ENCODE measurements around the gene SPSB2.
A peak's percentile ranks its signal among the peaks of the same experiment; 100 is the strongest.
"Not testable (repeated sequence)": the region's sequence is repeated elsewhere in the genome, so short reads cannot be mapped to it uniquely, and the experiment has no call there.

SPSB2 gene

GRCh38 chr12:6869049-6870021 is 3.8 kb downstream of the SPSB2 start:
- peak; percentile 96 for DNase-seq

- peak; percentile 26 for DNase-seq
Measured at GRCh38 chr12:6868211-6869048, 4.7 kb downstream of the SPSB2 start.

GRCh38 chr12:6867413-6868210 is 5.5 kb downstream of the SPSB2 start, which contains the start of gene TPI1:
TSS of gene TPI1 (plus strand) at chr12:6867531. CDS start at chr12:6867567, 36 bp downstream.
- peak; percentile 92 for DNase-seq

DNA sequence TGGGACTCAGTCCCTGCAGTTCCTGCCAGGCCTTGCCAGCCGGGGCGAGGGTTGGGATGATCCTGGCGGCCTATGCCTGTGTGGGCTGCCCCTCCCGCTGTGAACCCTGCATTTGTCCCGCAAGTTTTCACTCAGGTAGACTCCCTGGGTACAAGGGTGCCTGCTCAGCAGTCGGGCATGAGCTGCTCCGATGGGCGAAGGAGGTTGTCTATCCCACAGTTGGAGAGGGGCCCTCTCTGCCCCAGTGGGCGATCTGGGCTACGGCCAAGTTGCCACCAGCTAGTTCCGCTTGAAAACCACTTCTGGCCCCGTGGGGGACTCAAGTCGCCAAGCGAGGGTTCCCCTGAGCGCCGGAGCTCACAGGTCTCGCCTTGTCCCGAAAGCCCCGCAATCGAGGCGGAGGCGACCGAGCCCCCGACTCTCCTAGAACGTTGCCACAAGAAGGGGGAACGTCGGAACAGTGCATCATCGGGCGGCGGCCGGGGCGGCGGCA is 6.1 kb downstream of the SPSB2 start:
- no peak for DNase-seq

DNA sequence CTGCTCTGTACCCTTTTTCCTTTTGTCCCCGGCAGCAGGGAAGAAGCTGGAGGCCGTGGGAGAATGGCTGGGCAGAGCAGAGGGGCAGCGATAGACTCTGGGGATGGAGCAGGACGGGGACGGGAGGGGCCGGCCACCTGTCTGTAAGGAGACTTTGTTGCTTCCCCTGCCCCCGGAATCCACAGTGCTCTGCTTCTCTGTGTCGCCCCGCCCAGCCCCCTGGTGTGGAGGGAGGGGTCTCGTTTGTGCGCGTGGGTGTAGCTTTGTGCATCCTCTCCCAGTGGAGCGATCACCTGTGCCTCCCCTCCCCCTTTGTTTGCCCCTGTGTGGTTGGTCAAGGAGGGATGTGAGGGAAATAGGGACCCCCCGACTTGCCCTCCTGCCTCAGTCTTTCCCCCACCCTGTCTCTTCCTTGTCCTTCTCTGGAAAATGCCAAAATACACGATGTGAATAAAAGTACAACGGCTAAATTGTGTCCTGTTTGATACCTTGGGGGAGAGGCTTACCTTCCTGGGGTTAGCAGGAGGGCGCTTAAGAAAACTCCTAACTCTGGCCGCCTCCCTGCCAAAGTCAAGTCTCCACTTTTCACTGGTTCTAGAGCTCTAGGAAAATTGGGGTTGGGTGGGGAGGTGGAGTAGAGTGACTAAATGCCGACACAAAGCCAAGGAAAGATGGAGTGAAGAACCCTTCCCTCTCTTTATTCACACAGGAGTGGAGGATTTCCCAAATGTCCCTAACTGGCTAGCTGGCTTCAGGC is 6.8 kb downstream of the SPSB2 start:
- DNase-seq = no peak

- not testable (repeated sequence) for DNase-seq
Measured at GRCh38 chr12:6865307-6865706, 7.8 kb downstream of the SPSB2 start.

GRCh38 chr12:6863586-6864321 is 9.3 kb downstream of the SPSB2 start:
- DNase-seq = no peak

- DNase-seq = no peak
Measured at GRCh38 chr12:6863033-6863432, 10.1 kb downstream of the SPSB2 start.

GRCh38 chr12:6861391-6861790 is 11.7 kb downstream of the SPSB2 start:
- DNase-seq = no peak

DNA sequence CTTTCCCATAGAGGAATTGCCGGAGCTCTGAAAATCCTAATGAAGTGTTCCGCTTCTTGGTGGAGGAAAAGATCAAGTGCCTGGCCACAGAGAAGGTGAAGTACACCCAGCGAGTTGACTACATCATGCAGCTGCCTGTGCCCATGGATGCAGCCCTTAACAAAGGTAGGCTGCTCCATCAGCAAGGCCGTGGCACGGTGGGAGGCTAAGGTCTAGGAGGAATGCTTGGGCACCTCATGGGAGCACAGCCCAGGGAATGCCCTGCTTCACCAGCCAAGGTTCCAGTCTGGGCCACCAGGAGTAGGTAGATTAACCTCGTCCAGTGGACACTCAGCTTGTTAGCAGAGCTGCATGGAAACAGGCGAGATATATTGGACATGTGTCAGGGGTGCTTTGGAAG is 12.2 kb downstream of the SPSB2 start:
- DNase-seq = no peak

DNA sequence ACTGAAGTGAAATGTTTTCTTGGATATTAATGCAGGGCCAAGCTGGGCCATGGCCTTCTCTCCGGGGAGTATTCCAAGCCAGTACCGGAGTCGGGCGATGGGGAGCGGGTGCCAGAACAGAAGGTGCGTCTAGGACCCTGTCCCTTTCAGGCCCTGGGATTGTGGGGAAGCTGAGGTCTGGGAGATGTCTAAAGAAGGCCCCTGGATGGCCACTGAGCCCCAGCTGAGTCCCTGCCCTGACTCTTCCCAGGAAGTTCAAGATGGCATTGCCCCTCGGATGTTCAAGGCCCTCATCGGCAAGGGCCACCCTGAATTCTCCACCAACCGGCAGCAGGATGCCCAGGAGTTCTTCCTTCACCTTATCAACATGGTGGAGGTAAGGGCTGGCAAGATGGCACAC is 13.0 kb downstream of the SPSB2 start:
- no peak for DNase-seq

DNA sequence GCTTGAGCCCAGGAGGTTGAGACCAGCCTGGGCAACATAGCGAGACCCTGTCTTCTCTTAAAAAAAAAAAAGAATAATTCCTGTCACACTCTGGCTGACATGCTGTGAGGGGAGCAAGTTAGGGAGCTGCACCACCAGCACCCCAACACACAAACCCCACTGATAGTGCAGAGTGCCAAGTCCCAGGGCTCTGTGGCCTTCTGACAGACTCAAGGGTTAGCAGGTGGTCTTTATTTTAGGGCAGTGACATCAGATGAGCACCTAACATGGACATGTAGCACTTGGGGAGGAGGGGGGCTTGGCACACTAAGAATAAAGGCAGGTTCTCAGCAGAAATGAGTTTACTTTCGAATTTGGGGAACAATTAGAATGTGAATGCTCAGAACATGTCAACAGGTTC is 14.3 kb downstream of the SPSB2 start:
- no peak for DNase-seq

- no peak for DNase-seq
Measured at GRCh38 chr12:6855322-6855721, 17.8 kb downstream of the SPSB2 start.

GRCh38 chr12:6854036-6854435 is 19.1 kb downstream of the SPSB2 start:
- DNase-seq = no peak

DNA sequence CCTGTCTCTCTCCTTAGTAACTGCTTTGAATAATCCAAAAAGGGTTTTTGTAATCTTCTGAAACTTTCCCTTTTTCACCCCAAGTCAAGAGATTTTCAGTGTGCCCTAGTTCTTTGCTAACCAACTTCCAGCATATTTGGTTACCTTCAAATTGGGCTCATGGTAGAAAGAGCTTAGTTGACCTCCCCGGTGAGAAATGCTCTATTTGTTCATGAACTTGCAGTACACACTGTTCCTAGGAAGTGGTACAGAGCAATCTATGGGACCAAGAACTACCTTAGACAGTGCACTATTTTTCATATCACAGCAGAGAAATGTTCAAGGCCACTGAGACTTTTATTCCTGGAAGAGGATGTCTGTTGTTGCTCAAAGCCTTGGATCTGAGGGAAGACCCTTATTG is 19.5 kb downstream of the SPSB2 start:
- DNase-seq = no peak

GRCh38 chr12:6852651-6853354 is 20.3 kb downstream of the SPSB2 start:
- no peak for DNase-seq

GRCh38 chr12:6851921-6852650 is 21.0 kb downstream of the SPSB2 start, which contains the start of gene USP5:
TSS of gene USP5 (plus strand) at chr12:6852150. CDS start at chr12:6852180, 30 bp downstream.
- peak; percentile 100 for DNase-seq

GRCh38 chr12:6851153-6851920 is 21.8 kb downstream of the SPSB2 start, which contains the start of gene CDCA3:
TSS of gene CDCA3 (minus strand) at chr12:6851286. CDS start at chr12:6850952, 334 bp downstream.
- DNase-seq = peak; percentile 99

DNA sequence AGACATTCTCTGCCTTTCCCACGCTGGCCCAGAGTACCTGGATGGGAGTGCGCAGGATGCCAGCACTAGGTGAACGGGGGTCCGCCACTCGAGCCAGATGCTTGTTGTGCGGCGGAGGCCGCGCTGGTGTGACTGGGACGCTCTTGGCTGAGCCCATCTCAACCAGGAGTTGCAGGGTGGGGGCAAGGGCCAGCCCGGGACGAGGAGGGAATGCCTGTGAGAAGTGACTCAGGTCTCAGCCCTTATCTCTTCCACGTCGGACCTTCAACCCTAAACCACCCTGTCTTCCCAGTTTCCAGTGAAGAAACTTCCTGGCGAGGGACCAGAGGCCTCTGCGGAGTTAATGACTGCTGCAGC is 22.3 kb downstream of the SPSB2 start:
- no peak for DNase-seq
